Measurements from ENCODE around the gene CDH3. TPM values are rescaled to one million over a fixed set of nuclear protein-coding genes. Genes with fewer than 3 reads are reported as not detected.
"Not testable (repeated sequence)": the region's sequence is repeated elsewhere in the genome, so short reads cannot be mapped to it uniquely, and the experiment has no call there.

The CDH3 gene
- total RNA-seq, 1 experiment from 2014 or later, result not detected

- Histone ChIP-seq H3K4me3 (ENCODE audit: low read depth, low read length, poor library complexity, severe bottlenecking) (no peak overlapping the region), H3K9me3 (ENCODE audit: low read depth, low read length, poor library complexity, severe bottlenecking) (no peaks in the 10 kb centered on the region), H3K4me1 (ENCODE audit: insufficient read depth, low read length, poor library complexity, severe bottlenecking) (no peaks in the 10 kb centered on the region), H3K36me3 (ENCODE audit: insufficient read depth, low read length, poor library complexity, severe bottlenecking) (no peaks in the 10 kb centered on the region), H3K27me3 (replicated peaks; ENCODE audit: insufficient read depth, low read depth, low read length, poor library complexity) (no peaks in the 10 kb centered on the region), H3K27ac (ENCODE audit: low read depth, low read length, poor library complexity, severe bottlenecking) (no peak overlapping the region)
- no peak for DNase-seq (ENCODE audit: low spot score)
- TF ChIP-seq EZH2 (IDR thresholded peaks at IDR 0.05; ENCODE audit: borderline replicate concordance, low read depth, low read length, poor library complexity, severe bottlenecking), result no peak
- TF ChIP-seq CTCF (conservative IDR thresholded peaks at IDR 0.05; ENCODE audit: low read depth, low read length), result no peak
- ChIA-PET CTCF (no interaction called here), POLR2A (ENCODE audit: low non-redundant PET) (no interaction called here)
- BruUV-seq (replicated peaks), result no TSS peak
- intact Hi-C loops (cut with micrococcal nuclease; ENCODE audit: unreplicated experiment), result no loop called here
These were observed 70.4 kb downstream of the CDH3 start for GRCh38 chr16:68715471-68715870.

- H3K27ac ChIP-seq (ENCODE audit: low read depth, low read length, poor library complexity, severe bottlenecking), result not testable (repeated sequence)
- POLR2A ChIA-PET (ENCODE audit: low non-redundant PET), result interaction anchor here (0.6 kb wide), 1 partner anchor 72 kb away, joined by 23 read pairs; no protein-coding TSS in a partner anchor
These were observed 71.4 kb downstream of the CDH3 start for GRCh38 chr16:68716516-68716915.

GRCh38 chr16:68717684-68718083 is 72.6 kb downstream of the CDH3 start:
- H3K27me3 ChIP-seq (replicated peaks; ENCODE audit: insufficient read depth, low read depth, low read length, poor library complexity), result no peaks in the 10 kb centered on the region
- H3K4me3 ChIP-seq (ENCODE audit: low read depth, low read length, poor library complexity, severe bottlenecking), result no peak overlapping the region
- H3K9me3 ChIP-seq (ENCODE audit: low read depth, low read length, poor library complexity, severe bottlenecking), result no peaks in the 10 kb centered on the region
- CTCF ChIA-PET, result no interaction called here
- intact Hi-C loops (cut with micrococcal nuclease; ENCODE audit: unreplicated experiment), result no loop called here
- TF ChIP-seq EZH2 (IDR thresholded peaks at IDR 0.05; ENCODE audit: borderline replicate concordance, low read depth, low read length, poor library complexity, severe bottlenecking) (no peak), CTCF (conservative IDR thresholded peaks at IDR 0.05; ENCODE audit: low read depth, low read length) (no peak)
- H3K4me1 ChIP-seq (ENCODE audit: insufficient read depth, low read length, poor library complexity, severe bottlenecking), result no peaks in the 10 kb centered on the region
- no peak for DNase-seq (ENCODE audit: low spot score)
- no peaks in the 10 kb centered on the region for H3K36me3 ChIP-seq (ENCODE audit: insufficient read depth, low read length, poor library complexity, severe bottlenecking)
- no TSS peak for BruUV-seq (replicated peaks)
- POLR2A ChIA-PET (ENCODE audit: low non-redundant PET), result no interaction called here
- no peak overlapping the region for H3K27ac ChIP-seq (ENCODE audit: low read depth, low read length, poor library complexity, severe bottlenecking)

More at GRCh38 chr16:68716516-68716915, 71.4 kb downstream of the CDH3 start:
- H3K4me3 ChIP-seq (ENCODE audit: low read depth, low read length, poor library complexity, severe bottlenecking); CTCF ChIA-PET; BruUV-seq (replicated peaks); H3K27me3 ChIP-seq (replicated peaks; ENCODE audit: insufficient read depth, low read depth, low read length, poor library complexity); H3K36me3 ChIP-seq (ENCODE audit: insufficient read depth, low read length, poor library complexity, severe bottlenecking); DNase-seq (ENCODE audit: low spot score); intact Hi-C loops (cut with micrococcal nuclease; ENCODE audit: unreplicated experiment); H3K4me1 ChIP-seq (ENCODE audit: insufficient read depth, low read length, poor library complexity, severe bottlenecking); H3K9me3 ChIP-seq (ENCODE audit: low read depth, low read length, poor library complexity, severe bottlenecking): not testable (repeated sequence)

- TF ChIP-seq EZH2 (IDR thresholded peaks at IDR 0.05; ENCODE audit: borderline replicate concordance, low read depth, low read length, poor library complexity, severe bottlenecking), result no peak
- intact Hi-C loops (cut with micrococcal nuclease; ENCODE audit: unreplicated experiment), result no loop called here
- no peak for DNase-seq (ENCODE audit: low spot score)
- H3K27ac ChIP-seq (ENCODE audit: low read depth, low read length, poor library complexity, severe bottlenecking), result no peak overlapping the region
- BruUV-seq (replicated peaks), result no TSS peak
- CTCF ChIA-PET, result no interaction called here
- H3K4me1 ChIP-seq (ENCODE audit: insufficient read depth, low read length, poor library complexity, severe bottlenecking), result no peaks in the 10 kb centered on the region
- no peak overlapping the region for H3K4me3 ChIP-seq (ENCODE audit: low read depth, low read length, poor library complexity, severe bottlenecking)
- no peaks in the 10 kb centered on the region for H3K27me3 ChIP-seq (replicated peaks; ENCODE audit: insufficient read depth, low read depth, low read length, poor library complexity)
- POLR2A ChIA-PET (ENCODE audit: low non-redundant PET), result no interaction called here
- H3K9me3 ChIP-seq (ENCODE audit: low read depth, low read length, poor library complexity, severe bottlenecking), result no peaks in the 10 kb centered on the region
- no peaks in the 10 kb centered on the region for H3K36me3 ChIP-seq (ENCODE audit: insufficient read depth, low read length, poor library complexity, severe bottlenecking)
These were observed 73.5 kb downstream of the CDH3 start for GRCh38 chr16:68718590-68718989.
